ENCODE measurements around the gene GREB1L. TPM values are rescaled to one million over a fixed set of nuclear protein-coding genes. Genes with fewer than 3 reads are reported as not detected.

GREB1L gene
- total and polyA plus RNA-seq, 9 of the 15 experiments (the other 6 are each of a cell fraction or from before 2014, with no cell fraction given) = 0.03 TPM; not detected in 8

DNA sequence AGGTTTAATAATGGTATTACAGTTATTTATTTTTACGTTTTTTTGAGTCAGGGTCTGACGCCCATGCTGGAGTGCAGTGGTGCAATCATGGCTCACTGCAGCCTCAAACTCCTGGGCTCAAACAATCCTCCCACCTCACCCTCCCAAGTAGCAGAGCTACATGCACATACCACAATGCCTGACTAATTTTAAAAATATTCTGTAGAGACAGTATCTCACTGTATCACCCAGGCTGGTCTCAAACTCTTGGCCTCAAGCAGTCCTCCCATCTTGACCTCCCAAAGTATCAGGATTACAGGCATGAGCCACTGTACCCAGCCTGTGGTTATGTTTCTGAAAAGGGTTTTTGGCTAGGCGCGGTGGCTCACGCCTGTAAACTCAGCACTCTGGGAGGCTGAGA lies 237.7 kb downstream of the GREB1L start:
- ATAC-seq (no peak), DNase-seq (ENCODE audit: extremely low read depth in 1 of 4, low spot score in 3 of 4) (no peak), FAIRE-seq (no peak)
- TF ChIP-seq LCOR (CRISPR knock-in tag; IDR thresholded peaks at IDR 0.05) (no peak), MTF1 (CRISPR knock-in tag; IDR thresholded peaks at IDR 0.05; ENCODE audit: borderline replicate concordance) (no peak), WHSC1 (IDR thresholded peaks at IDR 0.05; ENCODE audit: low read length) (no peak), KAT8 (IDR thresholded peaks at IDR 0.05; ENCODE audit: low read depth) (no peak), ETS2 (tag; IDR thresholded peaks at IDR 0.05; ENCODE audit: borderline replicate concordance, poor library complexity, severe bottlenecking) (no peak), ZNF785 (CRISPR knock-in tag; IDR thresholded peaks at IDR 0.05) (no peak), NR2C1 (IDR thresholded peaks at IDR 0.05) (no peak), NR2C1 (tag; IDR thresholded peaks at IDR 0.05) (no peak), KDM1A (IDR thresholded peaks at IDR 0.05) (no peak), SETDB1 (IDR thresholded peaks at IDR 0.05; ENCODE audit: low read length) (no peak), NR2F6 (CRISPR knock-in tag; IDR thresholded peaks at IDR 0.05) (no peak), ZFP36 (IDR thresholded peaks at IDR 0.05; ENCODE audit: low read depth, low read length, partially characterized antibody) (no peak), SMC3 (conservative IDR thresholded peaks at IDR 0.05; ENCODE audit: insufficient read depth, low read depth, low read length) (no peak), SRSF7 (optimal IDR thresholded peaks at IDR 0.05; ENCODE audit: low read depth, low read length) (no peak), RHOXF2B (CRISPR knock-in tag; conservative IDR thresholded peaks at IDR 0.05) (no peak)
- TF ChIP-seq, protein P1, sequence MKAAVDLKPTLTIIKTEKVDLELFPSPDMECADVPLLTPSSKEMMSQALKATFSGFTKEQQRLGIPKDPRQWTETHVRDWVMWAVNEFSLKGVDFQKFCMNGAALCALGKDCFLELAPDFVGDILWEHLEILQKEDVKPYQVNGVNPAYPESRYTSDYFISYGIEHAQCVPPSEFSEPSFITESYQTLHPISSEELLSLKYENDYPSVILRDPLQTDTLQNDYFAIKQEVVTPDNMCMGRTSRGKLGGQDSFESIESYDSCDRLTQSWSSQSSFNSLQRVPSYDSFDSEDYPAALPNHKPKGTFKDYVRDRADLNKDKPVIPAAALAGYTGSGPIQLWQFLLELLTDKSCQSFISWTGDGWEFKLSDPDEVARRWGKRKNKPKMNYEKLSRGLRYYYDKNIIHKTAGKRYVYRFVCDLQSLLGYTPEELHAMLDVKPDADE (conservative IDR thresholded peaks at IDR 0.05; ENCODE audit: control insufficient read depth, low read depth, low read length) = no peak
- no TSS peak for BruUV-seq (replicated peaks)
- Histone ChIP-seq H3K9me3 (replicated peaks; ENCODE audit: control insufficient read depth, insufficient read depth, low read depth, low read length) (no peaks in the 10 kb centered on the region), H3K79me2 (ENCODE audit: control insufficient read depth, insufficient read depth, low read length) (no peaks in the 10 kb centered on the region), H3K4me2 (ENCODE audit: insufficient read depth, low read length) (no peak overlapping the region), H3K9me1 (ENCODE audit: control insufficient read depth, insufficient read depth, low read length) (no peaks in the 10 kb centered on the region), H3K4me3 (no peak overlapping the region), H3K36me3 (ENCODE audit: control insufficient read depth, insufficient read depth, low read length) (no peaks in the 10 kb centered on the region), H2AFZ (ENCODE audit: low read depth, low read length) (no peak overlapping the region), H3K4me1 (replicated peaks in 1 of 2; ENCODE audit: control insufficient read depth in 2 of 2, insufficient read depth in 2 of 2, low read length in 2 of 2) (no peaks in the 10 kb centered on the region), H3K27ac (ENCODE audit: extremely low read depth, low read depth, low read length) (no peak overlapping the region), H4K20me1 (replicated peaks; ENCODE audit: control insufficient read depth, insufficient read depth, low read length) (no peaks in the 10 kb centered on the region), H3K9ac (ENCODE audit: insufficient read depth in 1 of 2, low read depth in 2 of 2, low read length in 2 of 2) (no peak overlapping the region), H3K27me3 (ENCODE audit: control insufficient read depth in 2 of 2, insufficient read depth in 2 of 2, low read length in 2 of 2) (peaks cover 0 to 4% of the 10 kb centered on the region in 2 experiments; a peak in 3 of 5 replicates)
- in situ Hi-C loops (cut with MboI) (no loop called here), intact Hi-C loops (cut with micrococcal nuclease) (loop anchor here (5.0 kb wide), 1 partner anchor 373 kb away; no protein-coding TSS in a partner anchor)
- 11% methylated on average over 5 of the region's 5 CpGs for WGBS (ENCODE audit: insufficient coverage, low coverage, missing lambda C conversion rate)
- POLR2A ChIA-PET = no interaction called here
- CTCF ChIA-PET (ENCODE audit: low intra/inter-chr PET ratio) = no interaction called here
